Stimulated activated CD4-positive, alpha-beta T cell treated with anti-CD3 and anti-CD28 coated beads, Interleukin-4, amount 100 ng/mL, for 1 hour (primary cell): ENCODE measurements around the gene ACSF3.
A peak's percentile ranks its signal among the peaks of the same experiment; 100 is the strongest.

Experiments
- DNase-seq: peaks from one replicate; pipeline ENCODE4 v3.0.0-alpha.2; 2020

ACSF3 gene

GRCh38 chr16:89114159-89114981, 20.7 kb downstream of the ACSF3 start:
- no peak for DNase-seq

DNA sequence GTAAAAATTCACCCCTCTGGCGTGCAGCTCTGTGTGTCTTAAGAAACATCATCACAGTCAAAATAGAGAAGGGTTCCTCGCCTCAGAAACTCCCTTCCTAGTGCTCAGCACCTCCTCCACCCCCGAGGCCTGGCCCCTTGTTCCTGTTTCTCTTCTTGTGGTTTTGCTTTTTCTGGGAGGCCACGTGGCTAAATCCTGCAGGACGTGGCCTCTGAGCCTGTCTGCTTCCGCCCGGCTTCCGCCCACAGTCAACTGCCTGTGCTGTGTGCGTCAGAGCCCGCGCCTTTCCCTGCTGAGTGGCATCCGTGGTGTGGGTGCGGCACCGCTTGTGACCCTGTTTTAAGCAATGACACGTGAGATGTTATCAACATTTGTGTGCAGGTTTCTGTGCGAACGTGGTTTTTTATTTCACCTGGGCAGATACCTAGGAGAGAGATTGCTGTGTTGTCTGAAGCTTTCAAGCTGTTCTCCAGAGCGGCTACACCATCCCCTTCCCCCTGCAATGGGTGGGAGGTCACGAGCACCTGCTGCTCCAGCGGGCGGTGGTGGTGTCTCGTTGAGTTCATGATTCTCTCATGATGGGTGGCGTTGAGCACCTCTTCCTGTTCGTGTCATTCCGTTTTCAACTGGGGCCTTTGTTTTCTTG, 21.7 kb downstream of the ACSF3 start:
- peak; percentile 78 for DNase-seq

GRCh38 chr16:89116341-89117226, 22.9 kb downstream of the ACSF3 start:
- DNase-seq: no peak

DNA sequence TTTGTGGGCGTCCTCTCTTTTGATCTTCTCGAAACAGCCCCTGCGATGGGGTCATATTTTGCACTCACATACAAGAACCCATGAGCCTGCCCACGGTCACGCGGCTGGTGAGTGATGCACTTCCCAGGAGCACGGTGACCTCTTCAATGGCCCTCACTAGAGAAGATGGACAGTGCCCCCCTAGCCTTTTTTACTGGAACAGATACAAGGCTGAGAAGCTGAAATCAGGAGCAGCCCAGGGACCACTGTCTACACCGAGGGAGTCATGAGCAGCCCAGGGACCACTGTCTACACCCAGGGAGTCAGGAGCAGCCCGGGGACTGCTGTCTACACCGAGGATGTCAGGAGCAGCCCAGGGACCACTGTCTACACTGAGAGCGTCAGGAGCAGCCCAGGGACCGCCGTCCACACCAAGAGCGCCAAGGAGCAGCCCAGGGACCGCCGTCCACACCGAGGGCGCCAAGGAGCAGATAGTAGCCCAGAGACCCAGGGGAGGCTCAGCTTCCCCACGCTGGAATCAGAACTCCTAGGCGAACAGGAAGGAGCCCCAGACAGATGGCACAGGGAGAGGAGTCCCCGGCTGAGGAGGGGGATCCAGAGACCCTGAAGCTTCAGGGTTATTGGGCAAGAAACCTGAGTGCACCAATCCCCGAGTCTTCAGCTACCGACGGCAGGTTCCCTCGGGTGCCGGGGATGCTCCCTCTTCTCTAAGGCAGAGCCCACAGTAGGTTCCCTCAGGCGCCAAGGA, 23.7 kb downstream of the ACSF3 start:
- DNase-seq: no peak

GRCh38 chr16:89117975-89118289, 24.3 kb downstream of the ACSF3 start:
- DNase-seq: no peak

GRCh38 chr16:89118361-89119165, 24.9 kb downstream of the ACSF3 start:
- DNase-seq: no peak

DNA sequence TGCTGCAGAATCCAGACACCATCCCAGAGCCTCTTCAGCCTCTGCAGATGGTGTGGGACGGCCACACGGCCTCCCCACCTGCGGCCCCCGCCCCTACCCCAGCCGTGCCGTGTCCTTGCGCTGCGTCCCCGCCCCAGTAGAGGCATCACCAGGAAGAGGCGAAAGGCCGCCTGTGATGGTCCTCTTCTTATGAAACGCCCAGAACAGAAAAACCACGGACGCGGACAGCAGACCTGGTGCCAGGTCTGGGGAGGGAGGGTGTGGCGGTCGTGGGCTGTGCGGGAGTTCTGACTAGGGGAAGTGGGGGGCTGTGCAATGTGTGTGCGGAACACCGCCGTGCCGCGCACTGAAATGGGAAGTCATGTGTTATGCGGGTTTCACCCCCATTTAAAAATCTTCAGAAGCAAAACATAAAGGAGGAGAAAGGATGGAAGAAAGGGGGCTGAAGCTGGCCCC, 25.5 kb downstream of the ACSF3 start:
- DNase-seq: no peak

- no peak for DNase-seq
Measured at GRCh38 chr16:89119661-89120141, 26.0 kb downstream of the ACSF3 start.

DNA sequence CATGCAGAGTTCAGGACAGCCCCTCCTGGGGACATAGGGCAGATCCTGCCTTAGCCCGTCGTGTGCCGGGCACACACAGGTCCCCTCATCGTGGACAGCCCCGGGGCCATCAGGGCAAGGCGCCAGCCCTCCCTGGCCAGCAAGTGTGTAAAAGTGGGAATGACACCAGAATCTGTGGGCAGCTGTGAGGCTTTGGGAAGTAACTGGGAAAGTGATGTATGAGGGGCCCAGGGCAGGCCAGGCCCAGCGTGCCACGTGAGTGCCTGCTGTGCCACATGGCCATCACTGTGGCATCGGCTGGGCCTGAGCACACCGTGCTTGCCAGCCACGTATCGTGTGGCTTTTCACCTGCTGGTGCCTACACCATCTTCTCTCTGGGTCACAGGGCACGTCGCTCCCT, 26.6 kb downstream of the ACSF3 start:
- no peak for DNase-seq

DNA sequence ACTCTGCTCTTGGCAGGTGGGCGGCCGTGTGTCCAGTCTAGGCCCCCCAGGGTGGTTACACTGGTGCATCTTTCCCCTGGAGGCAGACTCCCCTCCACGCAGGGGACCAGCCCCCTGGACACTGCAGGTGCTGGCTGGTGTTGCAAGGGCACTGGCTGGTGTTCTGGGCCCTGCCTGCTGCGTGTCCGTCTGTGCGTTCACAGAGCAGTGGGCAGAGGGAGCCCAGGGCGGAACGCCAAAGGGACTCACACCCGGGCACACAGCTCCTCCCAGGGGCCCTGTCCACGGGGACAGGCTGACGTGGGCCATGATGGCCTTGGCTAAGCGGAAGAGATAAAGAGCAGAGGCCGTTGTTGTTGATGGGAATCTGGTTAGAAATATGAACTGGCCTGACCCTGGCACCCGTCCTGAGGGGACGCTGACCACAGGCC, 27.3 kb downstream of the ACSF3 start:
- no peak for DNase-seq

- DNase-seq: no peak
Measured at GRCh38 chr16:89121691-89122321, 28.2 kb downstream of the ACSF3 start.

DNA sequence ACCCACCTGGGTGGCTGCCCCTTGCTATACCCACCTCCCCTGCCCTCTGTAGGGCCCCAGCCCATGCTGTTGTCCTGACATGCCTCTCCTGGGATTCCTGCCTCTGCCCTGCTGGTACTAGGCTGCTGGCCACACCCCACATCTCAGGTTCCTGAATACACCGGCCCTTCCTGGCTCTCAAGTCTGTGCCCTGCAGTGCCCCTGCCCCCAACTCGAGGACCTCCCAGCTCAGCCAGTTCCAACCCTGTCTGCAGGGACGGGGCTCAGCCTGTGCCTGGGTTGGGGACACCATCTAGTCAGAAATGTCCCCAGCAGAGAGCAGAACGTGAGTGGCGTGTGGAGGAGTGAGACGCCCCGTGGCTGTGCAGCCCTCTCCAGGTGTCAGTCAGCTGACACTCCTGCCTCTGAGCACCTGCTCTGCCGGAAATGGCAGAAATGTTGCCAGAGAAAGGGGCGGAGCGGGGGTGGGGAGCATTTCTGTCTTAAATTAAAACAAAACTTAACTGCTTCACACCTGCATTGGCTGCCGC, 28.7 kb downstream of the ACSF3 start:
- peak; percentile 60 for DNase-seq

GRCh38 chr16:89123001-89123830, 29.6 kb downstream of the ACSF3 start:
- no peak for DNase-seq

DNA sequence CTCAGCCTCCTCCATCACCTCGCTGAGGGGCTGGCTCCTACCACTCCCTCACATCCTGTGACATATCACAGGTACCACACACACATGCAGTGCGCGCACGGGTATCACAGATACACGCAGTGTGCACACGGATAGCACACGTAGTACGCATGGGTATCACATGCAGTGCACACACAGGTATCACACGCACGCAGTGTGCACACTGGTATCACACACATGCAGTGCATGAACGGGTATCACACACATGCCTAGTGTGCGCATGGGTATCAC, 30.1 kb downstream of the ACSF3 start:
- no peak for DNase-seq

DNA sequence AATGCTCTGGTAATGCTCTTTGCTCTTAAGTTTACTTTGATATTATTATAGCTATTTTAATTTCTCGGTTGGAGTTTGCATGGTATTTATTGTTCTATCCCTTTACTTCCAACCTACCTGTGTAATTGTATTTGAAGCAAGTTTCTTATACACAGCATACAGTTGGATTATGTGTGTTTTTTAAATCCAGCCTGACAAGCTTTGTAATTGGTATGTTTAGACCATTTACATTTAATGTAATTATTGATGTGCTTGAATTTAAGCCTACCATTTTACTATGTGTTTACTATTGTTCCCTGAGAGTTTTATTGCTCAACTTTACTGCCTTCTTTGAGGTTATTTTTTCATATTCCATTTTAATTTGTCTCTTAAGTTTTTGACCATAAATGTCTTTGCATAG, 35.7 kb downstream of the ACSF3 start:
- no peak for DNase-seq

DNA sequence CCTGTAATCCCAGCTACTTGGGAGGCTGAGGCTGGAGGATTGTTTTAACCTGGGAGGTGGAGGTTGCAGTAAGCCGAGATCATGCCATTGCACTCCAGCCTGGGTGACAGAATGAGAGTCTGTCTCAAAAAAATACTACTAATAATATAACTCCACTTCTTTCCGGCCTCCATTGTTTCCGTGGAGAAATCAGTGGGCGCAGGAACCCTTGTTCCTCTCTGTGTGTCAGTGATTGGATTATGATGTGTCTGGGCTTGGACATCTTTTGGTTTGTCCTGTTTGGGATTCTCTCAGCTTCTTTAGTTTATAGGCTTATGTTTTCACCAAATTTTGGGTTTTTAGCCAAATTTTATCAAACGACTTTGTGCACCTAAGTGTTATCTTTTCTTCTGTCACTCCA, 36.8 kb downstream of the ACSF3 start:
- DNase-seq: no peak

DNA sequence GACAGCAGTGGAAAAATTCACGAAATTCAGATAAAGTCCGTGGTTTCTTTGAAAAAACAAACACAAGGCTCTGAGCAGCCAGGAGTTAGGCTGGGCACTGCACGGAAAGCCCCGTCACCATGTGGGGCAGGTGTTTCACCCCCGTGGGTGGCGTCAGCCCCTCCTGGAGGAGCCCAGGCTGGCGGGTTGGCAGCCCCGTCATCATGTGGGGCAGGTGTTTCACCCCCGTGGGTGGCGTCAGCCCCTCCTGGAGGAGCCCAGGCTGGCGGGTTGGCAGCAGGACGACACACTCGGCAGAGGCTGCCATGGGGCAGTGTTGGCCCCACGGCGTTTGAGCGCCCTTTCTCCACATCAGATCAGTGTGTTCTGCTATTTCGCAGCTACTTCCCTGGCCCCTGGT, 38.1 kb downstream of the ACSF3 start:
- no peak for DNase-seq

- no peak for DNase-seq
Measured at GRCh38 chr16:89132194-89133005, 38.7 kb downstream of the ACSF3 start.

GRCh38 chr16:89133457-89134127, 39.9 kb downstream of the ACSF3 start:
- no peak for DNase-seq
